ENCODE measurements around the gene SLC5A11. TPM values are rescaled to one million over a fixed set of nuclear protein-coding genes. Genes with fewer than 3 reads are reported as not detected.

The SLC5A11 gene
- total and polyA plus RNA-seq, 2 of the 13 experiments (the other 11 are each of a cell fraction or from before 2014, with no cell fraction given), result 1.2 to 3.3 TPM

DNA sequence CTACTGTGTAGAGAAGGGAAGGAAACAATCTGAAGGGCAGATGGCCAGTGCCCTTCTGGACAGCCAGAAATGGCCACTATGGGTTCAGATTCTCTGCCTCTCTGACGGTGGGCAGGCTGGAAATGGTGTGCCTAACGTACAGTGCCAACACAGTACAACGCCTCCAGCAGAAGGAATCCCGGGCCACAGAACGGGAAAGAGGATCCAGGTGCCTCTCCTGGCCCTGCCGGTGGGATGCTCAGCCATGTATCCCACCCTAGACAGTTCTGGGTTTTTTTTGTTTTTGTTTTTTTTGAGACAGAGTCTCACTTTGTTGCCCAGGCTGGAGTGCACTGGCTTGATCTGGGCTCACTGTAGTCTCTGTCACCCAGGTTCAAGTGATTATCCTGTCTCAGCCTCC is 71.5 kb downstream of the SLC5A11 start:
- peaks cover 26 to 41% of the 10 kb centered on the region in 2 experiments; a peak in 4 of 5 replicates for H3K36me3 ChIP-seq (replicated peaks in 1 of 2; ENCODE audit: control insufficient read depth in 1 of 2, insufficient read depth in 2 of 2, low read length in 2 of 2)
- H3K27ac ChIP-seq (ENCODE audit: extremely low read length, insufficient read depth, low read length), result no peak overlapping the region
- no TSS peak for BruUV-seq (replicated peaks)
- H3K4me1 ChIP-seq (ENCODE audit: insufficient read depth, low read length), result no peaks in the 10 kb centered on the region
- H3K4me2 ChIP-seq (ENCODE audit: low read depth, low read length), result no peak overlapping the region
- WGBS (ENCODE audit: low lambda C conversion rate), result 99% methylated on average over 6 of the region's 6 CpGs
- H3K9me3 ChIP-seq (ENCODE audit: low read length), result no peaks in the 10 kb centered on the region
- DNase-seq (ENCODE audit: low spot score) (no peak), ATAC-seq (no peak), FAIRE-seq (no peak)
- intact Hi-C loops (cut with micrococcal nuclease; ENCODE audit: unreplicated experiment) (no loop called here), in situ Hi-C loops (cut with HindIII; ENCODE audit: extremely low pct_ligation_motif_present, low pct_unique_long_range_greater_than_20kb) (no loop called here)
- no peak overlapping the region for H2AFZ ChIP-seq (ENCODE audit: low read length)
- ChIA-PET CTCF (ENCODE audit: low intra/inter-chr PET ratio, low total read pairs) (no interaction called here), POLR2A (no interaction called here)
- no peaks in the 10 kb centered on the region for H3K79me2 ChIP-seq (ENCODE audit: insufficient read depth, low read length)
- H3K9ac ChIP-seq (ENCODE audit: insufficient read depth, low read depth, low read length), result no peak overlapping the region
- H4K20me1 ChIP-seq (ENCODE audit: insufficient read depth, low read length), result no peaks in the 10 kb centered on the region
- TF ChIP-seq NR2C2 (CRISPR knock-in tag; IDR thresholded peaks at IDR 0.05; ENCODE audit: borderline replicate concordance) (no peak), HCFC1 (IDR thresholded peaks at IDR 0.05; ENCODE audit: low read depth, low read length) (no peak)
- TF ChIP-seq, protein P1, sequence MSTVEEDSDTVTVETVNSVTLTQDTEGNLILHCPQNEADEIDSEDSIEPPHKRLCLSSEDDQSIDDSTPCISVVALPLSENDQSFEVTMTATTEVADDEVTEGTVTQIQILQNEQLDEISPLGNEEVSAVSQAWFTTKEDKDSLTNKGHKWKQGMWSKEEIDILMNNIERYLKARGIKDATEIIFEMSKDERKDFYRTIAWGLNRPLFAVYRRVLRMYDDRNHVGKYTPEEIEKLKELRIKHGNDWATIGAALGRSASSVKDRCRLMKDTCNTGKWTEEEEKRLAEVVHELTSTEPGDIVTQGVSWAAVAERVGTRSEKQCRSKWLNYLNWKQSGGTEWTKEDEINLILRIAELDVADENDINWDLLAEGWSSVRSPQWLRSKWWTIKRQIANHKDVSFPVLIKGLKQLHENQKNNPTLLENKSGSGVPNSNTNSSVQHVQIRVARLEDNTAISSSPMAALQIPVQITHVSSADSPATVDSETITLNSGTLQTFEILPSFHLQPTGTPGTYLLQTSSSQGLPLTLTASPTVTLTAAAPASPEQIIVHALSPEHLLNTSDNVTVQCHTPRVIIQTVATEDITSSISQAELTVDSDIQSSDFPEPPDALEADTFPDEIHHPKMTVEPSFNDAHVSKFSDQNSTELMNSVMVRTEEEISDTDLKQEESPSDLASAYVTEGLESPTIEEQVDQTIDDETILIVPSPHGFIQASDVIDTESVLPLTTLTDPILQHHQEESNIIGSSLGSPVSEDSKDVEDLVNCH (CRISPR knock-in tag; IDR thresholded peaks at IDR 0.05), result no peak
- no peaks in the 10 kb centered on the region for H3K27me3 ChIP-seq (ENCODE audit: control insufficient read depth in 1 of 2, insufficient read depth in 2 of 2, low read length in 2 of 2)
- H3K4me3 ChIP-seq (replicated peaks in 1 of 3; ENCODE audit: insufficient read depth in 1 of 3, low read depth in 2 of 3, low read length in 3 of 3), result no peak overlapping the region

DNA sequence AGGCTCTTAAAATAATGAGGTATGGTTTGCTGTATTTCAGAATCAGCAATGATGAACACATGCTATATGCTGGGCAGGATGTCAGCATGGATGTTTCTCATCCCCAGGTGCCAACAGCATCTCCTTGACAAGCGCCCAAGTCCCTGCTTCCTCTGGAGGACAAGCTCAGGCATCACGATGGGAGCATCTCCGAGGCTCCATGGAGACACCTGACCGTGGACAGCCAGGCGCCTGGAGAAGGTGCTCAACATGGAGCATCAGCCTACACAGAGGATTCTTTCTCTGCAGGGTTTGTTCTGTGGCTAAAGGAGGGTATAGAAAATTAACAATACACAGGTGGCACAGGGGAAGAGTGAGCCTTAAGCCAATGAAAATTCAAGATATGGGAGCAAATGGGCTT is 72.1 kb downstream of the SLC5A11 start:
- FAIRE-seq (no peak), DNase-seq (ENCODE audit: low spot score) (no peak), ATAC-seq (no peak)
- H3K9ac ChIP-seq (ENCODE audit: insufficient read depth, low read depth, low read length), result no peak overlapping the region
- no peak overlapping the region for H3K4me2 ChIP-seq (ENCODE audit: low read depth, low read length)
- no peaks in the 10 kb centered on the region for H3K27me3 ChIP-seq (ENCODE audit: control insufficient read depth in 1 of 2, insufficient read depth in 2 of 2, low read length in 2 of 2)
- H3K27ac ChIP-seq (ENCODE audit: extremely low read length, insufficient read depth, low read length), result no peak overlapping the region
- WGBS (ENCODE audit: low lambda C conversion rate), result 97% methylated on average over 5 of the region's 5 CpGs
- H2AFZ ChIP-seq (ENCODE audit: low read length), result no peak overlapping the region
- intact Hi-C loops (cut with micrococcal nuclease; ENCODE audit: unreplicated experiment), result no loop called here
- H4K20me1 ChIP-seq (ENCODE audit: insufficient read depth, low read length), result no peaks in the 10 kb centered on the region
- in situ Hi-C loops (cut with HindIII; ENCODE audit: extremely low pct_ligation_motif_present, low pct_unique_long_range_greater_than_20kb), result no loop called here
- no peaks in the 10 kb centered on the region for H3K4me1 ChIP-seq (ENCODE audit: insufficient read depth, low read length)
- ChIA-PET POLR2A (no interaction called here), CTCF (ENCODE audit: low intra/inter-chr PET ratio, low total read pairs) (no interaction called here)
- no peaks in the 10 kb centered on the region for H3K79me2 ChIP-seq (ENCODE audit: insufficient read depth, low read length)
- BruUV-seq (replicated peaks), result no TSS peak
- no peaks in the 10 kb centered on the region for H3K9me3 ChIP-seq (ENCODE audit: low read length)
- peaks cover 26 to 42% of the 10 kb centered on the region in 2 experiments; a peak in 4 of 5 replicates for H3K36me3 ChIP-seq (replicated peaks in 1 of 2; ENCODE audit: control insufficient read depth in 1 of 2, insufficient read depth in 2 of 2, low read length in 2 of 2)
- no peak overlapping the region for H3K4me3 ChIP-seq (replicated peaks in 1 of 3; ENCODE audit: insufficient read depth in 1 of 3, low read depth in 2 of 3, low read length in 3 of 3)
- no peak for TF ChIP-seq ZKSCAN8 (CRISPR knock-in tag; IDR thresholded peaks at IDR 0.05; ENCODE audit: borderline replicate concordance)
- TF ChIP-seq, protein P2, sequence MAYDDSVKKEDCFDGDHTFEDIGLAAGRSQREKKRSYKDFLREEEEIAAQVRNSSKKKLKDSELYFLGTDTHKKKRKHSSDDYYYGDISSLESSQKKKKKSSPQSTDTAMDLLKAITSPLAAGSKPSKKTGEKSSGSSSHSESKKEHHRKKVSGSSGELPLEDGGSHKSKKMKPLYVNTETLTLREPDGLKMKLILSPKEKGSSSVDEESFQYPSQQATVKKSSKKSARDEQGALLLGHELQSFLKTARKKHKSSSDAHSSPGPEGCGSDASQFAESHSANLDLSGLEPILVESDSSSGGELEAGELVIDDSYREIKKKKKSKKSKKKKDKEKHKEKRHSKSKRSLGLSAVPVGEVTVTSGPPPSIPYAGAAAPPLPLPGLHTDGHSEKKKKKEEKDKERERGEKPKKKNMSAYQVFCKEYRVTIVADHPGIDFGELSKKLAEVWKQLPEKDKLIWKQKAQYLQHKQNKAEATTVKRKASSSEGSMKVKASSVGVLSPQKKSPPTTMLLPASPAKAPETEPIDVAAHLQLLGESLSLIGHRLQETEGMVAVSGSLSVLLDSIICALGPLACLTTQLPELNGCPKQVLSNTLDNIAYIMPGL (CRISPR knock-in tag; IDR thresholded peaks at IDR 0.05; ENCODE audit: borderline replicate concordance in 1 of 2, low read depth in 1 of 2), result no peak
- TF ChIP-seq NRL (CRISPR knock-in tag; IDR thresholded peaks at IDR 0.05; ENCODE audit: borderline replicate concordance), result no peak
- no peak for TF ChIP-seq ZNF878 (CRISPR knock-in tag; IDR thresholded peaks at IDR 0.05)
- TF ChIP-seq, protein P3, sequence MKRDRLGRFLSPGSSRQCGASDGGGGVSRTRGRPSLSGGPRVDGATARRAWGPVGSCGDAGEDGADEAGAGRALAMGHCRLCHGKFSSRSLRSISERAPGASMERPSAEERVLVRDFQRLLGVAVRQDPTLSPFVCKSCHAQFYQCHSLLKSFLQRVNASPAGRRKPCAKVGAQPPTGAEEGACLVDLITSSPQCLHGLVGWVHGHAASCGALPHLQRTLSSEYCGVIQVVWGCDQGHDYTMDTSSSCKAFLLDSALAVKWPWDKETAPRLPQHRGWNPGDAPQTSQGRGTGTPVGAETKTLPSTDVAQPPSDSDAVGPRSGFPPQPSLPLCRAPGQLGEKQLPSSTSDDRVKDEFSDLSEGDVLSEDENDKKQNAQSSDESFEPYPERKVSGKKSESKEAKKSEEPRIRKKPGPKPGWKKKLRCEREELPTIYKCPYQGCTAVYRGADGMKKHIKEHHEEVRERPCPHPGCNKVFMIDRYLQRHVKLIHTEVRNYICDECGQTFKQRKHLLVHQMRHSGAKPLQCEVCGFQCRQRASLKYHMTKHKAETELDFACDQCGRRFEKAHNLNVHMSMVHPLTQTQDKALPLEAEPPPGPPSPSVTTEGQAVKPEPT (CRISPR knock-in tag; IDR thresholded peaks at IDR 0.05; ENCODE audit: low read depth), result no peak
- no peak for TF ChIP-seq NFATC3 (CRISPR knock-in tag; IDR thresholded peaks at IDR 0.05)
- no peak for TF ChIP-seq ZNF605 (CRISPR knock-in tag; IDR thresholded peaks at IDR 0.05)
- TF ChIP-seq, protein P4, sequence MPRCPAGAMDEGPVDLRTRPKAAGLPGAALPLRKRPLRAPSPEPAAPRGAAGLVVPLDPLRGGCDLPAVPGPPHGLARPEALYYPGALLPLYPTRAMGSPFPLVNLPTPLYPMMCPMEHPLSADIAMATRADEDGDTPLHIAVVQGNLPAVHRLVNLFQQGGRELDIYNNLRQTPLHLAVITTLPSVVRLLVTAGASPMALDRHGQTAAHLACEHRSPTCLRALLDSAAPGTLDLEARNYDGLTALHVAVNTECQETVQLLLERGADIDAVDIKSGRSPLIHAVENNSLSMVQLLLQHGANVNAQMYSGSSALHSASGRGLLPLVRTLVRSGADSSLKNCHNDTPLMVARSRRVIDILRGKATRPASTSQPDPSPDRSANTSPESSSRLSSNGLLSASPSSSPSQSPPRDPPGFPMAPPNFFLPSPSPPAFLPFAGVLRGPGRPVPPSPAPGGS (CRISPR knock-in tag; IDR thresholded peaks at IDR 0.05), result no peak

Measured in HepG2 (cell line).